Thoracic aorta endothelial cell (primary cell): ENCODE data around the gene HOXB9. TPM values are rescaled to one million over a fixed set of nuclear protein-coding genes. Genes with fewer than 3 reads are reported as not detected.

ENCODE experiments used
- small RNA-seq: library from RNA; depleted of rRNA; stranded (forward); fragments of <200 nt; gene quantifications from one replicate; pipeline ENCODE3, GENCODE V24; 2012
- total RNA-seq: library from RNA; depleted of rRNA; stranded (reverse); fragments of >200 nt; gene quantifications from 2 replicates; pipeline ENCODE4 v1.2.3, GENCODE V29; 2012

The HOXB9 gene
- 1.4 TPM in 1 of 2 replicates, not detected in the other for total RNA-seq

GRCh38 chr17:48626245-48627117 is at the start of gene HOXB9:
TSS of gene HOXB9 (minus strand) at chr17:48626358. CDS start at chr17:48626269, 89 bp downstream.

DNA sequence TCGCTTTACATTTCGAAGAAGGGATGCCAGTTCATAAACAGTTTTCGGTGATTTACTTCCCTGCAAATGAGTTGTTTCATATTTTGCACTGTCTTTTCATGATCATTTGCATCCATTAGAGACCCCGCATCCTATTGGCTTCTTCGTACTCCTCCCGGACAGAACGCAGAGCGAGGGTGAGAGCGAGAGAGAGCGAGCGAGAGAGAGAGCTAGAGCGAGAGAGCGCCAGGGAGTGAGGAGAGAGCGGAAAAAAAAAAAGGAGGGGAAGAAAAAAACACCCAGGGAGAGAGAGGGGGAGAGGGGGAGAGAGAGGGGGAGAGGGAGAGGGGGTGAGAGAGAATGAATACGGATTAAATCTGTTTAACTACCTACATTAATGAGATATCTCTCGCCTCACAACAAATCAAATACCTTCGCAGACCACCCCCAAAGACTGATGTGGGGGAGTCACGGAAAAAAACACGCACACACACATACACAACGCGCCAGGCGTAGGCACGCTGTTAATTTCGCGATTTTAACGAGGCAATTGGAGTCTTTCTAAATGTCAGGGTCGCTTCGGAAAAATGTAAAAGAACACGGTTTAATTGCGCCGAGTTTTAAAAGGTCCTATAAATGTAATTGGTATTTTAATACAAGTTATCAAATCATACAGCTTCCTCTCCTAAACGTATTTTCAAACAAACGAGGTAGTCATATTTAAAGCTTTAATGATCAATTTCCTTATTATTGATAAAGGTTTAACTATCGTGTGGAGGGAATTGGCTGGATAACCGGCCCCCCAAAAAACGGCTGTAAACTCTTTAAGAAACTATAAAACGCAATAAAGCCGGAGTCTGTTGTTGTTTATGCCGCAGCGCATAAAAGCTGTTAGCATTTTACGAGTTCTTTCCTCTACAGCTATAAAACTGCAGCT is 10.9 kb downstream of the HOXB9 start, which contains the start of gene HOXB8:
TSS of gene HOXB8 (minus strand) at position 246 of the 916 bp plus-strand sequence. CDS start 588 bp downstream, outside the sequence.

GRCh38 chr17:48610282-48611211 is 15.6 kb downstream of the HOXB9 start, which contains the start of gene HOXB7:
TSS of gene HOXB7 (minus strand) at chr17:48611017. CDS start at chr17:48610918, 99 bp downstream.

DNA sequence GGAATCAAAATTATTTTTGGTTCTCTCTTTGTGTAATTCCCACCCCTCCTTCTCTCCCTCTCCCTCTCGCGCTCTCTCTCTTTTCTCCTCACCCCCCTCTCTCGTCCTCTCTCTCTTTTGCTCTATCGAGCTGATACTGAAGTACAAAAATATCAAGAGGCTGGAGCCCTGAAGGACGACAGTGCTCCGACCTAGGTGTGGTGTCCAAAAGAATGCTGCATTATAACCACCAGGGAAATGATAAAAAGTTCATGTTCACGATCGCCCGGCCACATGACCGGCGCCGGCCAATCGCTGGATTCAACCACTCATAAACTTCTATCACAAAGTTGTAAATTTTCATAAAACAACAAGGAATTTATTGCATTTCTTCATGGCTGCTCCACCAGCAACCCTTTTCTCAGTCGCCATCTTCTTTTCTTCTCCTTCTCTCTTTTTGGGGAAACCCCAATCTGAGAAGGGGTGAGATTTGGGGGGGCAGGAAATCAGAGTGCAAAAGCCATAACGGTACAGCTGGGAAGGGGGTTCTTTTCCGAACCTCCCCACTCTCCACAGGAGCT is 21.3 kb downstream of the HOXB9 start, which contains the start of gene HOXB6:
TSS of gene HOXB6 (minus strand) at position 217 of the 560 bp plus-strand sequence. CDS start 6,836 bp downstream, outside the sequence.

GRCh38 chr17:48593126-48593829 is 32.9 kb downstream of the HOXB9 start, which contains the start of gene HOXB5:
TSS of gene HOXB5 (minus strand) at chr17:48593779. CDS start at chr17:48593682, 97 bp downstream.

GRCh38 chr17:48589831-48590606 is 36.1 kb downstream of the HOXB9 start, which contains the start of gene HOXB3:
TSS of gene HOXB3 (minus strand) at chr17:48590241. CDS start at chr17:48552474, 37,767 bp downstream.

DNA sequence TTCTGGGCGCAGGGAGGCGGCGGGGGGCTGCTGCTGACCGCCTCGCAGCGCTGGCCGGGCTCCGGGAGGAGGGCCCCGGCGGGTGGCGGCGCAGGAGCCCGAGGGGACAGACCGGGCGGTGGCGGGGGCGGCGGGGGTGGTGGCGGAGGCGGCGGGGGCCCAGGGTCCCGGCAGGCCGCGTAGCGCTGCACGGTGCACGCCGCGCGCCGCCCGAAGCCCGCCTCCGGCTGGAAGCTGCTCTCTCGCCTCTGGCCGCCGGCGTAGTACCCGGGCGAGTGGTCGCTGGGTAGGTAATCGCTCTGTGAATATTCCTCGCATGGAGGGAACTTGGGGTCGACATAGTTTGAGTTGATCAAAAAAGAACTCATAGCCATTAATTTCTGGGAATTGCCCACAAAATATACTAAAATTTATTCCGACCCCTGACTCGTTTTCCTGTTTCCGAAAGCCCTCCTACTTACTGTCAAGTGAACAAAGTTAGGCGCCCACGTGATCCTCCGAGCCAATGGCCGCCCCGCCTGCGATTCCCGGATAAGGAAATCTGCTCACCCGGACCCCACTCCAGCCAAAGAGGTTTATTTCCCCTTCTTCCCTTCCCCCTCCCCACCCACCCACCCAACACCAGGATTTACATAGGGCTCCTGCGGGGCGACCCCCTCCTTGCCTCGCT is 48.1 kb downstream of the HOXB9 start, which contains the start of gene HOXB4:
TSS of gene HOXB4 (minus strand) at position 405 of the 670 bp plus-strand sequence. CDS start at position 374, 31 bp downstream.

Small RNAs within 50 kb of the gene (small RNA-seq; reads per million reads assigned to genes)
- not detected for gene MIR196A1

Other genes starting within 250 kb of the HOXB9 start
- 0.36 TPM in 1 of 2 replicates, not detected in the other for gene SKAP1, start 196.1 kb downstream of the HOXB9 start, total RNA-seq
- not detected in 2 replicates for gene HOXB1, start 95.3 kb downstream of the HOXB9 start, total RNA-seq
- 6.8 and 8.1 TPM in 2 replicates for gene HOXB2, start 81.2 kb downstream of the HOXB9 start, total RNA-seq
- gene HOXB4, start 48.0 kb downstream of the HOXB9 start, total RNA-seq = 4.8 and 15.7 TPM in 2 replicates
- 15.2 and 47.1 TPM in 2 replicates for gene HOXB3, start 36.1 kb downstream of the HOXB9 start, total RNA-seq
- gene HOXB5, start 32.6 kb downstream of the HOXB9 start, total RNA-seq = 0.13 and 1.5 TPM in 2 replicates
- 2.5 and 34.7 TPM in 2 replicates for gene HOXB6, start 21.4 kb downstream of the HOXB9 start, total RNA-seq
- 1.1 and 13.4 TPM in 2 replicates for gene HOXB7, start 15.3 kb downstream of the HOXB9 start, total RNA-seq
- gene HOXB8, start 11.1 kb downstream of the HOXB9 start, total RNA-seq = 2.9 TPM in 1 of 2 replicates, not detected in the other
- gene PRAC1, start 96.2 kb upstream of the HOXB9 start, total RNA-seq = not detected in 2 replicates
- not detected in 2 replicates for gene PRAC2, start 96.8 kb upstream of the HOXB9 start, total RNA-seq
- gene HOXB13, start 102.4 kb upstream of the HOXB9 start, total RNA-seq = 0.07 TPM in 1 of 2 replicates, not detected in the other
- 0.07 TPM in 1 of 2 replicates, not detected in the other for gene TTLL6, start 190.9 kb upstream of the HOXB9 start, total RNA-seq
- gene CALCOCO2, start 204.7 kb upstream of the HOXB9 start, total RNA-seq = 63.4 and 71.3 TPM in 2 replicates